Osteocyte (in vitro differentiated cells): ENCODE measurements around the gene THOC1. TPM values are rescaled to one million over a fixed set of nuclear protein-coding genes. Genes with fewer than 3 reads are reported as not detected.
"Not testable (repeated sequence)": the region's sequence is repeated elsewhere in the genome, so short reads cannot be mapped to it uniquely, and the experiment has no call there.

Experiments used
- DNase-seq: peaks from one replicate; pipeline ENCODE4 v3.0.0; 2021; ENCODE audit warnings: mixed read lengths; ENCODE audit not compliant: unreplicated experiment; ENCODE audit errors: extremely low spot score
- H3K27ac Mint-ChIP-seq: one replicate; pipeline ENCODE4 v1.8.0; 2021; ENCODE audit warnings: mild to moderate bottlenecking, mixed read lengths; ENCODE audit not compliant: unreplicated experiment
- H3K27me3 Mint-ChIP-seq: one replicate; pipeline ENCODE4 v1.8.0; 2021; ENCODE audit warnings: mixed read lengths; ENCODE audit not compliant: unreplicated experiment
- H3K36me3 Mint-ChIP-seq: one replicate; pipeline ENCODE4 v1.8.0; 2021; ENCODE audit warnings: mixed read lengths; ENCODE audit not compliant: unreplicated experiment
- H3K4me1 Mint-ChIP-seq: one replicate; pipeline ENCODE4 v1.8.0; 2021; ENCODE audit warnings: mixed read lengths; ENCODE audit not compliant: unreplicated experiment
- H3K4me3 Mint-ChIP-seq: one replicate; pipeline ENCODE4 v1.8.0; 2021; ENCODE audit warnings: mild to moderate bottlenecking, moderate library complexity, mixed read lengths; ENCODE audit not compliant: unreplicated experiment
- H3K9me3 Mint-ChIP-seq: one replicate; pipeline ENCODE4 v1.8.0; 2021; ENCODE audit warnings: mixed read lengths; ENCODE audit not compliant: unreplicated experiment
- total RNA-seq: library from RNA; stranded (reverse); gene quantifications from 2 replicates; pipeline ENCODE4 v1.2.1, GENCODE V29; 2021
- TF ChIP-seq, protein P1 (sequence below): fragments of 200-600 bp; sonication (generic); IDR thresholded peaks from 2 replicates; pipeline ENCODE4 v1.5.0; 2021; ENCODE audit warnings: antibody characterized with exemption, mild to moderate bottlenecking, moderate library complexity

Gene THOC1
- total RNA-seq, 1 donor from 2014 or later, result 39.7 TPM

DNA sequence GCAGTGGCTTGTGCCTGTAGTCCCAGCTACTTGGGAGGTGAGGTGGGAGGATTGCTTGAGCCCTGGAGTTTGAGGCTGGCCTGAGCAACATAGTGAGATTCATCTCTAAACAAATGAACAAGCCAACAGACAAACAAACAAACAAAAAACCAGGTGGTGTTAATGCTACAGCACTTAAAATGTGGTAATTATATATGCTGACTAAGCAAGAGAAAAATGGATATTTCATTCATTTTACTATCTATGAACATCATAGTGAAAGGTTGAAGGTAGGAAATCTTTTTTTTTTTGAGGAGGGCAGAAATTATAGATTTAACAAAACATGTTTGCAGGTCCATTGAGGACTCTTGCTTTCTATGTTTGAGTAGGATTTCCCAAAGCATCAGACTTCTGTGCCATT lies 42.2 kb upstream of the THOC1 start:
- no peaks in the 10 kb centered on the region for H3K9me3 Mint-ChIP-seq

DNA sequence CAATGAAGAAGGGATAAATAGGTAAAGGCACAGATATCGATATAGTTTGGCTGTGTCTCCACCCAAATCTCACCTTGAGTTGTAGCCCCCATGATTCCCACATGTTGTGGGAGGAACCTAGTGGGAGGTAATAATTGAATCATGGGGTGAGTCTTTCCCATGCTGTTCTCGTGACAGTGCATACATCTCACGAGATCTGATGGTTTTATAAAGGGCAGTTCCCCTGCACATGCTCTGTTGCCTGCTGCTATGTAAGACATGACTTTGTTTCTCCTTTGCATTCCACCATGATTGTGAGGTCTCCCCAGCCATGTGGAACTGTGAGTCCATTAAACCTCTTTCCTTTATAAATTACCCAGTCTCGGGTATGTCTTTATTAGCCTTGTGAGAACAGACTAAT lies 40.2 kb upstream of the THOC1 start:
- peaks cover 31% of the 10 kb centered on the region for H3K27me3 Mint-ChIP-seq
- not testable (repeated sequence) for H3K9me3 Mint-ChIP-seq, H3K4me3 Mint-ChIP-seq, H3K27ac Mint-ChIP-seq, H3K36me3 Mint-ChIP-seq, DNase-seq, H3K4me1 Mint-ChIP-seq

More for the DNA sequence above, 42.2 kb upstream of the THOC1 start:
- TF ChIP-seq, protein P1, sequence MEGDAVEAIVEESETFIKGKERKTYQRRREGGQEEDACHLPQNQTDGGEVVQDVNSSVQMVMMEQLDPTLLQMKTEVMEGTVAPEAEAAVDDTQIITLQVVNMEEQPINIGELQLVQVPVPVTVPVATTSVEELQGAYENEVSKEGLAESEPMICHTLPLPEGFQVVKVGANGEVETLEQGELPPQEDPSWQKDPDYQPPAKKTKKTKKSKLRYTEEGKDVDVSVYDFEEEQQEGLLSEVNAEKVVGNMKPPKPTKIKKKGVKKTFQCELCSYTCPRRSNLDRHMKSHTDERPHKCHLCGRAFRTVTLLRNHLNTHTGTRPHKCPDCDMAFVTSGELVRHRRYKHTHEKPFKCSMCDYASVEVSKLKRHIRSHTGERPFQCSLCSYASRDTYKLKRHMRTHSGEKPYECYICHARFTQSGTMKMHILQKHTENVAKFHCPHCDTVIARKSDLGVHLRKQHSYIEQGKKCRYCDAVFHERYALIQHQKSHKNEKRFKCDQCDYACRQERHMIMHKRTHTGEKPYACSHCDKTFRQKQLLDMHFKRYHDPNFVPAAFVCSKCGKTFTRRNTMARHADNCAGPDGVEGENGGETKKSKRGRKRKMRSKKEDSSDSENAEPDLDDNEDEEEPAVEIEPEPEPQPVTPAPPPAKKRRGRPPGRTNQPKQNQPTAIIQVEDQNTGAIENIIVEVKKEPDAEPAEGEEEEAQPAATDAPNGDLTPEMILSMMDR, result no peak
- no peak for DNase-seq
- Mint-ChIP-seq H3K36me3 (no peaks in the 10 kb centered on the region), H3K27me3 (peaks cover 31% of the 10 kb centered on the region), H3K4me3 (no peak overlapping the region), H3K27ac (no peak overlapping the region), H3K4me1 (peaks cover 6% of the 10 kb centered on the region)

DNA sequence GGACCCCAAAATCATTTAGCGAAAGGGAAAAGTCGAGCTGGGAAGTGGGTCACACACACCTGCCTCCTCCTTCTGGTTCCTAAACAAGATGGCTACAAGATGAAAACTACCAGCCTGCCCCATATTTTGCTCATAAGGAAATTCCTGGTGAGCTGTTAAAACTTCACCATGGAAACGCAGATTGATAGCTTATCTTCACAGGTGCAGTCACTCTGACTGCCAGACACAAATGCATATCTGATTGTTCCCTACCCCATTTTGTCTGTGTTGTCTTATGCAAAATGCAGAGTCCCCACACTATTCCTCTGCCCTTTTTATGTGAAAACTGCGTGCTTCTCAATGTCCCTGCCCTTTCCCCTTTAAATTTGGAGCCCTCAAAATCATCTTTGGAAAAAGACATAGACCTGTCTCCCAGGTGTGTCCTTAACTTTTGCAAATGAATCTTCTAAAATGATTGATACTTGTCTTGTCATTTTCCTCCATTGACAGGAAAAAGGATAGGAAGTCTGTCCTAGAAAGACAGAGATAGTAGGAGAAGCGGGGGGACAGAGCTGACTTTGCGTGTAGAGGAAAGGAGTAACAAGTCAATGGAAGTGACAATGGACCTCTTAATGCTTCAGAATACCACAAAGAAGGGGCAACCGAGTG lies 38.9 kb upstream of the THOC1 start:
- no peak overlapping the region for H3K27ac Mint-ChIP-seq
- peaks cover 5% of the 10 kb centered on the region for H3K4me1 Mint-ChIP-seq
- H3K4me3 Mint-ChIP-seq, result no peak overlapping the region
- H3K36me3 Mint-ChIP-seq, result no peaks in the 10 kb centered on the region
- TF ChIP-seq, protein P1, result no peak
- no peaks in the 10 kb centered on the region for H3K9me3 Mint-ChIP-seq
- no peak for DNase-seq
- H3K27me3 Mint-ChIP-seq, result peaks cover 31% of the 10 kb centered on the region

DNA sequence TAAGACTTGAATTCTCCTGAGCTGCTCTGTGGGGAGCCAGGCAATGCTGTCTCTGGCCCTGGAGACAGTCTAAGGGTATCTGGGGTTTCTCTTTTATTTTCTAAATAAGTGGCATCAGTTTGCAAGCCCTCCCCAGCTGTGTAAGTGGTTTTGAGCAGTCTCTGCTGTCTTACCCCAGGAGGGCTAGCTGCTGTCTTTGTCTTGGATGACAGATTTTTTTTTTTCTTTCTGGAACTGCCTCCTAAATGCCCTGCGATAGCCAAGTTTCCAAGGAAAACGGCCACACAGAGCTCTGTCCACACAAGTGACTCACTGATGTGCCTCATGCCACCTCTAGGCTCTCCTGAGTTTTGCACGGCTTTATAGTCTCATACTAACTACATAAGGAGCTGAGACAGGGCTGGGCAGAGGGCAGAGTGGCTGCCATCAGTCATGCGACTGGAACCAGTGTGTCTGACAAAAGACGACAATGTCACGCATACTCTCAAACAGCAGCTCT lies 37.2 kb upstream of the THOC1 start:
- DNase-seq, result no peak
- peaks cover 31% of the 10 kb centered on the region for H3K27me3 Mint-ChIP-seq
- H3K36me3 Mint-ChIP-seq, result no peaks in the 10 kb centered on the region
- no peaks in the 10 kb centered on the region for H3K9me3 Mint-ChIP-seq
- H3K4me1 Mint-ChIP-seq, result peaks cover 5% of the 10 kb centered on the region
- H3K4me3 Mint-ChIP-seq, result no peak overlapping the region
- TF ChIP-seq, protein P1, result no peak
- no peak overlapping the region for H3K27ac Mint-ChIP-seq

DNA sequence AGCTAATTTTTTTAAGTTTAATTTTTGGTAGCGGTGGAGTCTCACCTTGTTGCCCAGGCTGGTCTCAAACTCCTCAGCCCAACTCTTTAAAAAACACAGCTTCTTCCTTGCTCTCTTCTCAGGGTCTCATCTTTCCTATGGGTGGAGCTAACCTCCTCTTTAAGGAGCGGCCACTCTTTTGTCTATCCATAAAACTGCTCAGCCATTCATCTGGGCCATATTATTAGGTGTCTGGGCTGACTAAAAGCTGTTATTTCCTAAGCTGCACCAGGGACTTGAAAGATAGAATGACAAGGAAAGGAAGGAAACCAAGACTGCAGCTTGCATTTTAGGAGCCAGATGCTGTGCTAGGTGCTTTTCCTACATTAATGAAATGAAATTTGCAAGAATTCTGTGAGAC lies 35.8 kb upstream of the THOC1 start:
- TF ChIP-seq, protein P1, result no peak
- H3K4me3 Mint-ChIP-seq, result no peak overlapping the region
- no peak overlapping the region for H3K27ac Mint-ChIP-seq
- H3K9me3 Mint-ChIP-seq, result no peaks in the 10 kb centered on the region
- DNase-seq, result no peak
- no peaks in the 10 kb centered on the region for H3K36me3 Mint-ChIP-seq
- peaks cover 26% of the 10 kb centered on the region for H3K27me3 Mint-ChIP-seq
- peaks cover 5% of the 10 kb centered on the region for H3K4me1 Mint-ChIP-seq
